Fibroblast of mammary gland (primary cell): ENCODE measurements around the gene PCSK1N.

Experiments used
- DNase-seq: peaks from one replicate; pipeline ENCODE4 v3.0.0-alpha.2; 2010; ENCODE audit warnings: low read depth
- H3K4me3 ChIP-seq: 2 replicates; pipeline ENCODE4 v1.5.1; 2011; ENCODE audit warnings: low read depth, mild to moderate bottlenecking, low read length, moderate library complexity; ENCODE audit not compliant: control insufficient read depth
- CTCF ChIP-seq: conservative IDR thresholded peaks from 2 replicates; pipeline ENCODE4 v1.5.1; 2011; ENCODE audit warnings: low read depth, low read length, inconsistent platforms; ENCODE audit not compliant: control insufficient read depth, insufficient read depth

The PCSK1N gene

GRCh38 chrX:48852857-48853256, 17.4 kb upstream of the PCSK1N start:
- DNase-seq: no peak
- H3K4me3 ChIP-seq: no peak overlapping the region
- TF ChIP-seq CTCF: no peak

- TF ChIP-seq CTCF: no peak
- DNase-seq: no peak
Observed at GRCh38 chrX:48848847-48849246, 13.4 kb upstream of the PCSK1N start.

GRCh38 chrX:48839686-48840085, 4.3 kb upstream of the PCSK1N start:
- H3K4me3 ChIP-seq: no peak overlapping the region
- TF ChIP-seq CTCF: no peak
- no peak for DNase-seq

More at GRCh38 chrX:48848847-48849246, 13.4 kb upstream of the PCSK1N start:
- H3K4me3 ChIP-seq: no peak overlapping the region

GRCh38 chrX:48834383-48834709, 1.1 kb downstream of the PCSK1N start:
- DNase-seq: no peak
- H3K4me3 ChIP-seq: no peak overlapping the region
- TF ChIP-seq CTCF: no peak

GRCh38 chrX:48833542-48834138, 1.8 kb downstream of the PCSK1N start:
- no peak for DNase-seq
- H3K4me3 ChIP-seq: no peak overlapping the region
- TF ChIP-seq CTCF: no peak

- no peak for DNase-seq
- no peak for TF ChIP-seq CTCF
- H3K4me3 ChIP-seq: no peak overlapping the region
Observed at GRCh38 chrX:48831909-48832291, 3.5 kb downstream of the PCSK1N start.
